ENCODE measurements around the gene COG7.
"Not testable (repeated sequence)": the region's sequence is repeated elsewhere in the genome, so short reads cannot be mapped to it uniquely, and the experiment has no call there.

Gene COG7

GRCh38 chr16:23369416-23369815 is 83.6 kb downstream of the COG7 start:
- Histone ChIP-seq H3K4me1 (ENCODE audit: control insufficient read depth in 1 of 2, insufficient read depth in 2 of 2, low read length in 2 of 2) (no peaks in the 10 kb centered on the region), H3K9me3 (ENCODE audit: control insufficient read depth in 1 of 2, low read length in 2 of 2) (no peaks in the 10 kb centered on the region), H3K27me3 (ENCODE audit: low read depth, low read length) (no peaks in the 10 kb centered on the region), H3K27ac (ENCODE audit: low read length) (no peak overlapping the region), H3K4me3 (ENCODE audit: low read depth in 1 of 2, low read length in 2 of 2) (no peak overlapping the region), H3K36me3 (ENCODE audit: control insufficient read depth in 1 of 2, insufficient read depth in 2 of 2, low read length in 2 of 2) (no peaks in the 10 kb centered on the region)

- H3K27ac ChIP-seq (ENCODE audit: low read length), result no peak overlapping the region
- H3K4me3 ChIP-seq (ENCODE audit: low read depth in 1 of 2, low read length in 2 of 2), result no peak overlapping the region
- no peaks in the 10 kb centered on the region for H3K36me3 ChIP-seq (ENCODE audit: control insufficient read depth in 1 of 2, insufficient read depth in 2 of 2, low read length in 2 of 2)
- no peaks in the 10 kb centered on the region for H3K4me1 ChIP-seq (ENCODE audit: control insufficient read depth in 1 of 2, insufficient read depth in 2 of 2, low read length in 2 of 2)
- no peaks in the 10 kb centered on the region for H3K27me3 ChIP-seq (ENCODE audit: low read depth, low read length)
- H3K9me3 ChIP-seq (ENCODE audit: control insufficient read depth in 1 of 2, low read length in 2 of 2), result no peaks in the 10 kb centered on the region
Measured at GRCh38 chr16:23368469-23368868, 84.5 kb downstream of the COG7 start.

- no peaks in the 10 kb centered on the region for H3K9me3 ChIP-seq (ENCODE audit: control insufficient read depth in 1 of 2, low read length in 2 of 2)
- no peaks in the 10 kb centered on the region for H3K36me3 ChIP-seq (ENCODE audit: control insufficient read depth in 1 of 2, insufficient read depth in 2 of 2, low read length in 2 of 2)
- no peak overlapping the region for H3K4me3 ChIP-seq (ENCODE audit: low read depth in 1 of 2, low read length in 2 of 2)
- H3K27me3 ChIP-seq (ENCODE audit: low read depth, low read length), result no peaks in the 10 kb centered on the region
- H3K27ac ChIP-seq (ENCODE audit: low read length), result no peak overlapping the region
- H3K4me1 ChIP-seq (ENCODE audit: control insufficient read depth in 1 of 2, insufficient read depth in 2 of 2, low read length in 2 of 2), result no peaks in the 10 kb centered on the region
Measured at GRCh38 chr16:23367988-23368387, 85.0 kb downstream of the COG7 start.

- Histone ChIP-seq H3K9me3 (ENCODE audit: control insufficient read depth in 1 of 2, low read length in 2 of 2) (no peaks in the 10 kb centered on the region), H3K36me3 (ENCODE audit: control insufficient read depth in 1 of 2, insufficient read depth in 2 of 2, low read length in 2 of 2) (no peaks in the 10 kb centered on the region), H3K27ac (ENCODE audit: low read length) (no peak overlapping the region), H3K4me3 (ENCODE audit: low read depth in 1 of 2, low read length in 2 of 2) (no peak overlapping the region), H3K27me3 (ENCODE audit: low read depth, low read length) (no peaks in the 10 kb centered on the region), H3K4me1 (ENCODE audit: control insufficient read depth in 1 of 2, insufficient read depth in 2 of 2, low read length in 2 of 2) (peaks cover 0 to 3% of the 10 kb centered on the region in 2 donors)
Measured at GRCh38 chr16:23367564-23367963, 85.4 kb downstream of the COG7 start.

GRCh38 chr16:23366341-23366740 is 86.6 kb downstream of the COG7 start:
- H3K4me3 ChIP-seq (ENCODE audit: low read depth in 1 of 2, low read length in 2 of 2); H3K27me3 ChIP-seq (ENCODE audit: low read depth, low read length); H3K9me3 ChIP-seq (ENCODE audit: control insufficient read depth in 1 of 2, low read length in 2 of 2); H3K36me3 ChIP-seq (ENCODE audit: control insufficient read depth in 1 of 2, insufficient read depth in 2 of 2, low read length in 2 of 2); H3K4me1 ChIP-seq (ENCODE audit: control insufficient read depth in 1 of 2, insufficient read depth in 2 of 2, low read length in 2 of 2); H3K27ac ChIP-seq (ENCODE audit: low read length): not testable (repeated sequence)

GRCh38 chr16:23365602-23366240 is 87.3 kb downstream of the COG7 start:
- peaks cover 0 to 6% of the 10 kb centered on the region in 2 donors for H3K4me1 ChIP-seq (ENCODE audit: control insufficient read depth in 1 of 2, insufficient read depth in 2 of 2, low read length in 2 of 2)
- H3K36me3 ChIP-seq (ENCODE audit: control insufficient read depth in 1 of 2, insufficient read depth in 2 of 2, low read length in 2 of 2), result no peaks in the 10 kb centered on the region
- H3K4me3 ChIP-seq (ENCODE audit: low read depth in 1 of 2, low read length in 2 of 2), result no peak overlapping the region
- no peaks in the 10 kb centered on the region for H3K27me3 ChIP-seq (ENCODE audit: low read depth, low read length)
- no peak overlapping the region for H3K27ac ChIP-seq (ENCODE audit: low read length)
- H3K9me3 ChIP-seq (ENCODE audit: control insufficient read depth in 1 of 2, low read length in 2 of 2), result no peaks in the 10 kb centered on the region

- no peak overlapping the region for H3K27ac ChIP-seq (ENCODE audit: low read length)
- no peak overlapping the region for H3K4me3 ChIP-seq (ENCODE audit: low read depth in 1 of 2, low read length in 2 of 2)
- no peaks in the 10 kb centered on the region for H3K36me3 ChIP-seq (ENCODE audit: control insufficient read depth in 1 of 2, insufficient read depth in 2 of 2, low read length in 2 of 2)
- H3K27me3 ChIP-seq (ENCODE audit: low read depth, low read length), result no peaks in the 10 kb centered on the region
- H3K9me3 ChIP-seq (ENCODE audit: control insufficient read depth in 1 of 2, low read length in 2 of 2), result no peaks in the 10 kb centered on the region
- H3K4me1 ChIP-seq (ENCODE audit: control insufficient read depth in 1 of 2, insufficient read depth in 2 of 2, low read length in 2 of 2), result peaks cover 0 to 6% of the 10 kb centered on the region in 2 donors
Measured at GRCh38 chr16:23362460-23363317, 90.3 kb downstream of the COG7 start.

GRCh38 chr16:23359092-23359760 is 93.8 kb downstream of the COG7 start:
- no peaks in the 10 kb centered on the region for H3K9me3 ChIP-seq (ENCODE audit: control insufficient read depth in 1 of 2, low read length in 2 of 2)
- peaks cover 0 to 6% of the 10 kb centered on the region in 2 donors for H3K4me1 ChIP-seq (ENCODE audit: control insufficient read depth in 1 of 2, insufficient read depth in 2 of 2, low read length in 2 of 2)
- no peak overlapping the region for H3K4me3 ChIP-seq (ENCODE audit: low read depth in 1 of 2, low read length in 2 of 2)
- no peaks in the 10 kb centered on the region for H3K36me3 ChIP-seq (ENCODE audit: control insufficient read depth in 1 of 2, insufficient read depth in 2 of 2, low read length in 2 of 2)
- no peaks in the 10 kb centered on the region for H3K27me3 ChIP-seq (ENCODE audit: low read depth, low read length)
- no peak overlapping the region for H3K27ac ChIP-seq (ENCODE audit: low read length)

GRCh38 chr16:23357761-23358290 is 95.2 kb downstream of the COG7 start:
- Histone ChIP-seq H3K9me3 (ENCODE audit: control insufficient read depth in 1 of 2, low read length in 2 of 2) (no peaks in the 10 kb centered on the region), H3K4me3 (ENCODE audit: low read depth in 1 of 2, low read length in 2 of 2) (no peak overlapping the region), H3K36me3 (ENCODE audit: control insufficient read depth in 1 of 2, insufficient read depth in 2 of 2, low read length in 2 of 2) (no peaks in the 10 kb centered on the region), H3K27ac (ENCODE audit: low read length) (no peak overlapping the region), H3K27me3 (ENCODE audit: low read depth, low read length) (no peaks in the 10 kb centered on the region), H3K4me1 (ENCODE audit: control insufficient read depth in 1 of 2, insufficient read depth in 2 of 2, low read length in 2 of 2) (peaks cover 0 to 6% of the 10 kb centered on the region in 2 donors)

GRCh38 chr16:23356941-23357340 is 96.0 kb downstream of the COG7 start:
- H3K4me3 ChIP-seq (ENCODE audit: low read depth in 1 of 2, low read length in 2 of 2), result no peak overlapping the region
- H3K27ac ChIP-seq (ENCODE audit: low read length), result no peak overlapping the region
- H3K9me3 ChIP-seq (ENCODE audit: control insufficient read depth in 1 of 2, low read length in 2 of 2), result no peaks in the 10 kb centered on the region
- no peaks in the 10 kb centered on the region for H3K4me1 ChIP-seq (ENCODE audit: control insufficient read depth in 1 of 2, insufficient read depth in 2 of 2, low read length in 2 of 2)
- H3K27me3 ChIP-seq (ENCODE audit: low read depth, low read length), result no peaks in the 10 kb centered on the region
- no peaks in the 10 kb centered on the region for H3K36me3 ChIP-seq (ENCODE audit: control insufficient read depth in 1 of 2, insufficient read depth in 2 of 2, low read length in 2 of 2)

- H3K36me3 ChIP-seq (ENCODE audit: control insufficient read depth in 1 of 2, insufficient read depth in 2 of 2, low read length in 2 of 2), result no peaks in the 10 kb centered on the region
- no peaks in the 10 kb centered on the region for H3K27me3 ChIP-seq (ENCODE audit: low read depth, low read length)
- no peaks in the 10 kb centered on the region for H3K9me3 ChIP-seq (ENCODE audit: control insufficient read depth in 1 of 2, low read length in 2 of 2)
- no peaks in the 10 kb centered on the region for H3K4me1 ChIP-seq (ENCODE audit: control insufficient read depth in 1 of 2, insufficient read depth in 2 of 2, low read length in 2 of 2)
- H3K27ac ChIP-seq (ENCODE audit: low read length), result no peak overlapping the region
- no peak overlapping the region for H3K4me3 ChIP-seq (ENCODE audit: low read depth in 1 of 2, low read length in 2 of 2)
Measured at GRCh38 chr16:23355106-23355670, 97.8 kb downstream of the COG7 start.
